Fibroblast of peridontal ligament (primary cell): Measurements from ENCODE around the gene NTMT1.
"Not testable (repeated sequence)": the region's sequence is repeated elsewhere in the genome, so short reads cannot be mapped to it uniquely, and the experiment has no call there.

ENCODE experiments used
- DNase-seq: peaks from one replicate; pipeline ENCODE4 v3.0.0-alpha.2; 2010; ENCODE audit errors: extremely low read depth

Gene NTMT1

GRCh38 chr9:129626079-129626624, at the start of gene NTMT1:
Gene NTMT1 (plus strand): TSS chr9:129626163. CDS start chr9:129632704, 6,541 bp downstream.
- DNase-seq: peak; percentile 73

GRCh38 chr9:129576546-129577543, 49.1 kb upstream of the NTMT1 start:
- DNase-seq: no peak

- no peak for DNase-seq
Measured at GRCh38 chr9:129579294-129579693, 46.7 kb upstream of the NTMT1 start.

- no peak for DNase-seq
Measured at GRCh38 chr9:129580211-129580915, 45.6 kb upstream of the NTMT1 start.

GRCh38 chr9:129581505-129582189, 44.3 kb upstream of the NTMT1 start:
- DNase-seq: no peak

- DNase-seq: no peak
Measured at GRCh38 chr9:129582855-129583254, 43.1 kb upstream of the NTMT1 start.

GRCh38 chr9:129583308-129584038, 42.5 kb upstream of the NTMT1 start:
- DNase-seq: no peak

GRCh38 chr9:129584136-129584535, 41.8 kb upstream of the NTMT1 start:
- peak; percentile 88 for DNase-seq

- DNase-seq: no peak
Measured at GRCh38 chr9:129585352-129585751, 40.6 kb upstream of the NTMT1 start.

GRCh38 chr9:129586245-129586644, 39.7 kb upstream of the NTMT1 start:
- no peak for DNase-seq

- peak; percentile 57 for DNase-seq
Measured at GRCh38 chr9:129586685-129587084, 39.3 kb upstream of the NTMT1 start.

- DNase-seq: peak; percentile 56
Measured at GRCh38 chr9:129587487-129588262, 38.3 kb upstream of the NTMT1 start.

- no peak for DNase-seq
Measured at GRCh38 chr9:129590466-129590865, 35.5 kb upstream of the NTMT1 start.

- no peak for DNase-seq
Measured at GRCh38 chr9:129591916-129592315, 34.0 kb upstream of the NTMT1 start.

GRCh38 chr9:129592790-129593189, 33.2 kb upstream of the NTMT1 start:
- DNase-seq: not testable (repeated sequence)

- DNase-seq: no peak
Measured at GRCh38 chr9:129594632-129595031, 31.3 kb upstream of the NTMT1 start.

GRCh38 chr9:129595311-129595741, 30.6 kb upstream of the NTMT1 start:
- no peak for DNase-seq

- no peak for DNase-seq
Measured at GRCh38 chr9:129595903-129596540, 29.9 kb upstream of the NTMT1 start.

- no peak for DNase-seq
Measured at GRCh38 chr9:129596541-129597331, 29.2 kb upstream of the NTMT1 start.
